Upper lobe of left lung (tissue), 6 donors: ENCODE data around the gene TAF4. TPM values are rescaled to one million over a fixed set of nuclear protein-coding genes. Genes with fewer than 3 reads are reported as not detected.

Experiments used
- ATAC-seq, 2 donors: fragments of 200-7000 bp; cut with Tn5 transposase; one replicate each; pipeline ENCODE4 v1.9.1; 2022; ENCODE audit warnings: mild to moderate bottlenecking in 2 of 2, moderate library complexity in 2 of 2; ENCODE audit not compliant: low FRiP score in 2 of 2
- DNase-seq, 2 donors: peaks; one replicate each; pipeline ENCODE4 v3.0.0-alpha.2; 2019 to 2020
- H3K27ac ChIP-seq, 4 donors: fragments of 200-600 bp; sonication (generic); one replicate each; pipeline ENCODE4 v1.5.1; 2016 to 2019
- H3K27me3 ChIP-seq, 4 donors: fragments of 200-600 bp; sonication (generic); one replicate each; pipeline ENCODE4 v1.5.1; 2017 to 2019
- H3K36me3 ChIP-seq, 4 donors: fragments of 200-600 bp; sonication (generic); one replicate each; pipeline ENCODE4 v1.5.1; 2016 to 2019
- H3K4me1 ChIP-seq, 4 donors: fragments of 200-600 bp; sonication (generic); one replicate each; pipeline ENCODE4 v1.5.1; 2018 to 2019
- H3K4me3 ChIP-seq, 4 donors: fragments of 200-600 bp; sonication (generic); one replicate each; pipeline ENCODE4 v1.5.1; 2017 to 2019; ENCODE audit warnings: mild to moderate bottlenecking in 2 of 4, moderate library complexity in 1 of 4
- H3K9me3 ChIP-seq, 4 donors: fragments of 200-600 bp; sonication (generic); one replicate each; pipeline ENCODE4 v1.5.1; 2018 to 2019
- CTCF ChIP-seq, 6 experiments: fragments of 450-650 bp in 4 of 6; fragments of 200-600 bp in 2 of 6; sonication (generic) in 2 of 6; IDR thresholded peaks; one replicate each; pipeline ENCODE4 v1.5.1; 2016 to 2019; ENCODE audit warnings: antibody characterized with exemption in 6 of 6
- EP300 ChIP-seq, 4 donors: sonication (generic); formaldehyde crosslinking; IDR thresholded peaks; one replicate each; pipeline ENCODE4 v1.5.1; 2017; ENCODE audit warnings: antibody characterized with exemption in 4 of 4, control low read depth in 2 of 4
- POLR2A ChIP-seq, 4 donors: fragments of 450-650 bp; IDR thresholded peaks; one replicate each; pipeline ENCODE4 v1.5.1; 2016 to 2017; ENCODE audit warnings: antibody characterized with exemption in 4 of 4, mild to moderate bottlenecking in 2 of 4
- POLR2AphosphoS5 ChIP-seq, 2 donors: sonication (generic); formaldehyde crosslinking; IDR thresholded peaks; one replicate each; pipeline ENCODE4 v1.5.1; 2017; ENCODE audit warnings: antibody characterized with exemption in 2 of 2
- WGBS, 2 donors: methylation state at CpG; one replicate each; pipeline ENCODE4 v1.1.5; 2017 to 2018; 5-methylcytosine and 5-hydroxymethylcytosine counted together
- total RNA-seq, 6 donors: library from RNA; depleted of rRNA in 4 of 6; stranded (reverse); fragments of >200 nt in 4 of 6; gene quantifications; one replicate each; pipeline versions ENCODE4 v1.1.0 to v1.2.1, GENCODE V29; 2016 to 2021
- donor health status: DM: no; HTN: no; CAD: no; lungs with moderate emphysema.
- donor health status: DM: no; HTN: yes; CAD: no; lungs with severe emphysema.

Gene TAF4
- total RNA-seq, 6 donors from 2014 or later, result 13.0 to 44.0 (median 20.7) TPM

- peaks cover 0 to 11% (median 0%) of the 10 kb centered on the region in 4 donors for H3K4me1 ChIP-seq
- H3K27ac ChIP-seq, result no peak overlapping the region
- no peak for TF ChIP-seq EP300 (IDR thresholded peaks at IDR 0.05)
- TF ChIP-seq POLR2AphosphoS5 (IDR thresholded peaks at IDR 0.05), result no peak
- TF ChIP-seq CTCF (IDR thresholded peaks at IDR 0.05), result no peak
- no peak for TF ChIP-seq POLR2A (IDR thresholded peaks at IDR 0.05)
- H3K36me3 ChIP-seq, result peaks cover 0 to 5% (median 2%) of the 10 kb centered on the region in 4 donors
- no peaks in the 10 kb centered on the region for H3K9me3 ChIP-seq
- ATAC-seq, result no peak
- 89 to 92% methylated on average over 18 of the region's 18 CpGs for WGBS, 2 donors
- no peaks in the 10 kb centered on the region for H3K27me3 ChIP-seq
- peak in 1 of 2 donors; percentile 45 for DNase-seq
- no peak overlapping the region for H3K4me3 ChIP-seq
Observed at GRCh38 chr20:62048821-62049291, 16.8 kb downstream of the TAF4 start.

GRCh38 chr20:62048346-62048761, 17.3 kb downstream of the TAF4 start:
- DNase-seq, result peak in 1 of 2 donors; percentile 44
- peaks cover 0 to 2% (median under 1%) of the 10 kb centered on the region in 4 donors for H3K36me3 ChIP-seq
- no peaks in the 10 kb centered on the region for H3K27me3 ChIP-seq
- no peaks in the 10 kb centered on the region for H3K9me3 ChIP-seq
- peaks cover 0 to 11% (median 0%) of the 10 kb centered on the region in 4 donors for H3K4me1 ChIP-seq
- no peak overlapping the region for H3K27ac ChIP-seq
- WGBS, 2 donors, result 91 to 93% methylated on average over 6 to 7 of the region's 7 CpGs
- no peak for ATAC-seq
- H3K4me3 ChIP-seq, result no peak overlapping the region
- TF ChIP-seq EP300 (IDR thresholded peaks at IDR 0.05) (no peak), CTCF (IDR thresholded peaks at IDR 0.05) (no peak), POLR2AphosphoS5 (IDR thresholded peaks at IDR 0.05) (no peak), POLR2A (IDR thresholded peaks at IDR 0.05) (no peak)

GRCh38 chr20:62047666-62048345, 17.9 kb downstream of the TAF4 start:
- Histone ChIP-seq H3K4me1 (peaks cover 0 to 11% (median 0%) of the 10 kb centered on the region in 4 donors), H3K27me3 (no peaks in the 10 kb centered on the region), H3K36me3 (no peaks in the 10 kb centered on the region), H3K4me3 (no peak overlapping the region), H3K9me3 (no peaks in the 10 kb centered on the region), H3K27ac (no peak overlapping the region)
- no peak for TF ChIP-seq CTCF (IDR thresholded peaks at IDR 0.05)
- no peak for TF ChIP-seq POLR2AphosphoS5 (IDR thresholded peaks at IDR 0.05)
- no peak for TF ChIP-seq POLR2A (IDR thresholded peaks at IDR 0.05)
- no peak for TF ChIP-seq EP300 (IDR thresholded peaks at IDR 0.05)
- 89 to 91% methylated on average over 19 to 24 of the region's 24 CpGs for WGBS, 2 donors
- DNase-seq (peak in 1 of 2 donors; percentile 62), ATAC-seq (no peak)

- 93 to 94% methylated on average over 15 of the region's 15 CpGs for WGBS, 2 donors
- H3K4me1 ChIP-seq, result peaks cover 0 to 9% (median 0%) of the 10 kb centered on the region in 4 donors
- no peaks in the 10 kb centered on the region for H3K36me3 ChIP-seq
- H3K4me3 ChIP-seq, result no peak overlapping the region
- DNase-seq (no peak), ATAC-seq (no peak)
- TF ChIP-seq POLR2A (IDR thresholded peaks at IDR 0.05), result no peak
- TF ChIP-seq POLR2AphosphoS5 (IDR thresholded peaks at IDR 0.05), result no peak
- TF ChIP-seq EP300 (IDR thresholded peaks at IDR 0.05), result no peak
- no peak for TF ChIP-seq CTCF (IDR thresholded peaks at IDR 0.05)
- H3K9me3 ChIP-seq, result no peaks in the 10 kb centered on the region
- H3K27me3 ChIP-seq, result no peaks in the 10 kb centered on the region
- H3K27ac ChIP-seq, result no peak overlapping the region
Observed at GRCh38 chr20:62046431-62046830, 19.2 kb downstream of the TAF4 start.
